ENCODE data around the gene KCNQ1.

- TF ChIP-seq EZH2 (IDR thresholded peaks at IDR 0.05; ENCODE audit: borderline replicate concordance, low read length) (no peak), CTCF (IDR thresholded peaks at IDR 0.05; ENCODE audit: low read length) (no peak)
Observed at GRCh38 chr11:2689651-2690575, 245.1 kb downstream of the KCNQ1 start.
